PC-9 (cell line): ENCODE measurements around the gene HMGN1. TPM values are rescaled to one million over a fixed set of nuclear protein-coding genes. Genes with fewer than 3 reads are reported as not detected.
A peak's percentile ranks its signal among the peaks of the same experiment; 100 is the strongest.

Source experiments
- BruUV-seq: library from RNA; stranded (reverse); fragments of 400-500 nt; replicated peaks from 2 replicates; lab custom pipeline; 2021; lab: Mats Ljungman, UMichigan
- CTCF ChIA-PET: fragments of 300-600 bp; sonication (Branson Sonifier 250); formaldehyde crosslinking; loops from one replicate; lab custom pipeline; 2022; ENCODE audit warnings: antibody characterized with exemption; lab: Charles Lee
- POLR2A ChIA-PET: fragments of 300-600 bp; sonication (Branson Sonifier 250); formaldehyde crosslinking; loops from one replicate; lab custom pipeline; 2022; ENCODE audit warnings: antibody characterized with exemption; ENCODE audit not compliant: unreplicated experiment; lab: Charles Lee
- DNase-seq, 2 experiments: peaks; one replicate each; pipeline versions ENCODE4 v3.0.0 to v3.0.0-alpha.2; 2015 to 2022; ENCODE audit warnings: mixed read lengths in 1 of 2
- H2AFZ ChIP-seq: fragments of 200-600 bp; sonication (generic); 2 replicates; pipeline ENCODE4 v1.8.1; 2017; ENCODE audit warnings: antibody characterized with exemption
- H3F3A ChIP-seq: fragments of 200-600 bp; sonication (generic); 2 replicates; pipeline ENCODE4 v1.8.1; 2017; ENCODE audit warnings: antibody characterized with exemption, mild to moderate bottlenecking, low read depth; ENCODE audit not compliant: insufficient read depth
- H3K27ac ChIP-seq: fragments of 200-600 bp; sonication (generic); 2 replicates; pipeline ENCODE4 v1.6.1; 2016; ENCODE audit warnings: mixed run types
- H3K27me3 ChIP-seq: fragments of 200-600 bp; sonication (generic); 2 replicates; pipeline ENCODE4 v1.6.1; 2016; ENCODE audit warnings: low read depth, mixed run types; ENCODE audit not compliant: insufficient read depth
- H3K36me3 ChIP-seq: fragments of 200-600 bp; sonication (generic); 2 replicates; pipeline ENCODE4 v1.6.1; 2016; ENCODE audit warnings: low read depth, mixed run types
- H3K4me1 ChIP-seq: fragments of 200-600 bp; sonication (generic); replicated peaks from 2 replicates; pipeline ENCODE4 v1.6.1; 2016; ENCODE audit warnings: mixed run types; ENCODE audit not compliant: insufficient read depth
- H3K4me2 ChIP-seq: fragments of 200-600 bp; sonication (generic); 2 replicates; pipeline ENCODE4 v1.6.1; 2017; ENCODE audit warnings: mixed run types
- H3K4me3 ChIP-seq: fragments of 200-600 bp; sonication (generic); 2 replicates; pipeline ENCODE4 v1.6.1; 2016; ENCODE audit warnings: mixed run types
- H3K79me2 ChIP-seq: fragments of 200-600 bp; sonication (generic); 2 replicates; pipeline ENCODE4 v1.6.1; 2017; ENCODE audit warnings: low read depth, mixed run types
- H3K9me2 ChIP-seq: fragments of 200-600 bp; sonication (generic); 2 replicates; pipeline ENCODE4 v1.8.1; 2017; ENCODE audit warnings: mild to moderate bottlenecking; ENCODE audit not compliant: insufficient read depth
- H3K9me3 ChIP-seq: fragments of 200-600 bp; sonication (generic); 2 replicates; pipeline ENCODE4 v1.8.1; 2016; ENCODE audit warnings: low read depth; ENCODE audit not compliant: insufficient read depth
- H4K20me1 ChIP-seq: fragments of 200-600 bp; sonication (generic); 2 replicates; pipeline ENCODE4 v1.8.1; 2017; ENCODE audit not compliant: insufficient read depth
- EZH2 ChIP-seq: fragments of 200-600 bp; sonication (generic); IDR thresholded peaks from 2 replicates; pipeline ENCODE4 v1.8.0; 2017; ENCODE audit warnings: antibody characterized with exemption, low read depth
- intact Hi-C: fragments of 100-400 bp; cut with micrococcal nuclease; formaldehyde crosslinking; loops from one replicate; pipeline ENCODE4 v1.10.0; 2022; ENCODE audit not compliant: unreplicated experiment
- total RNA-seq: library from RNA; stranded (reverse); gene quantifications from 2 replicates; pipeline ENCODE4 v1.2.3, GENCODE V29; 2021
- TF ChIP-seq, protein P1 (sequence below): fragments of 200-600 bp; sonication (generic); conservative IDR thresholded peaks from 2 replicates; pipeline ENCODE4 v1.6.1; 2017; ENCODE audit warnings: mixed run types, antibody characterized with exemption, mild to moderate bottlenecking, moderate library complexity

Gene HMGN1
- total RNA-seq, 1 experiment from 2014 or later = 369 TPM

DNA sequence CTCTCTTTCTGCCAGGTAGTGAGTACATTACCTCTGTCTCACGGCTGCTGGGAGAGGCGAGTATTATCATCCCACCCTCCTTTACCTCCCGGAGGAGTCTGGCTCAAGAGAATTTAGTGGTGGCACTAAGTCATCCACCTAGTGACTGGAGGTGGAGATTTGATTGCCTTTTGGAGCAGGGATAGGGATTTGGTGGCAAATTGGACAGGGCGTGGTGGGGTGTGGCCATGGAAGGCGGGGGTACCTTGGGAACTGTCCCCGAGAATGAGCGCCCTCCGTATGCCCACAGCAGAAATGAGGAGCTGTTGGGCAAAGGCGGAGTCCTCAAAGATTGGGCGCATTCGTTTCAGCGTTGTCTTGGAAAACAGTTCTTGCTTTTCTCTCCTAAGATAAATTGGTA lies 32.1 kb upstream of the HMGN1 start:
- Histone ChIP-seq H3K4me3 (peak overlapping the region; percentile 82), H3K79me2 (no peaks in the 10 kb centered on the region), H3K27me3 (no peaks in the 10 kb centered on the region), H3K9me2 (no peaks in the 10 kb centered on the region), H3K27ac (no peak overlapping the region), H3K36me3 (no peaks in the 10 kb centered on the region), H3F3A (0 out of 2 replicates have a peak, but pooled peaks cover 2% of the 10 kb centered on the region), H4K20me1 (no peaks in the 10 kb centered on the region), H2AFZ (peak overlapping the region; percentile 95), H3K4me2 (peak overlapping the region; percentile 87), H3K4me1 (peaks cover 21% of the 10 kb centered on the region), H3K9me3 (no peaks in the 10 kb centered on the region)
- TSS peak; percentile 31 for BruUV-seq
- ChIA-PET POLR2A (no interaction called here), CTCF (no interaction called here)
- DNase-seq = no peak
- intact Hi-C loops = loop anchor here (10.0 kb wide), 1 partner anchor 196 kb away; the partner anchor contains the start of gene PSMG1
- TF ChIP-seq, protein P1, sequence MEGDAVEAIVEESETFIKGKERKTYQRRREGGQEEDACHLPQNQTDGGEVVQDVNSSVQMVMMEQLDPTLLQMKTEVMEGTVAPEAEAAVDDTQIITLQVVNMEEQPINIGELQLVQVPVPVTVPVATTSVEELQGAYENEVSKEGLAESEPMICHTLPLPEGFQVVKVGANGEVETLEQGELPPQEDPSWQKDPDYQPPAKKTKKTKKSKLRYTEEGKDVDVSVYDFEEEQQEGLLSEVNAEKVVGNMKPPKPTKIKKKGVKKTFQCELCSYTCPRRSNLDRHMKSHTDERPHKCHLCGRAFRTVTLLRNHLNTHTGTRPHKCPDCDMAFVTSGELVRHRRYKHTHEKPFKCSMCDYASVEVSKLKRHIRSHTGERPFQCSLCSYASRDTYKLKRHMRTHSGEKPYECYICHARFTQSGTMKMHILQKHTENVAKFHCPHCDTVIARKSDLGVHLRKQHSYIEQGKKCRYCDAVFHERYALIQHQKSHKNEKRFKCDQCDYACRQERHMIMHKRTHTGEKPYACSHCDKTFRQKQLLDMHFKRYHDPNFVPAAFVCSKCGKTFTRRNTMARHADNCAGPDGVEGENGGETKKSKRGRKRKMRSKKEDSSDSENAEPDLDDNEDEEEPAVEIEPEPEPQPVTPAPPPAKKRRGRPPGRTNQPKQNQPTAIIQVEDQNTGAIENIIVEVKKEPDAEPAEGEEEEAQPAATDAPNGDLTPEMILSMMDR = no peak
- no peak for TF ChIP-seq EZH2

DNA sequence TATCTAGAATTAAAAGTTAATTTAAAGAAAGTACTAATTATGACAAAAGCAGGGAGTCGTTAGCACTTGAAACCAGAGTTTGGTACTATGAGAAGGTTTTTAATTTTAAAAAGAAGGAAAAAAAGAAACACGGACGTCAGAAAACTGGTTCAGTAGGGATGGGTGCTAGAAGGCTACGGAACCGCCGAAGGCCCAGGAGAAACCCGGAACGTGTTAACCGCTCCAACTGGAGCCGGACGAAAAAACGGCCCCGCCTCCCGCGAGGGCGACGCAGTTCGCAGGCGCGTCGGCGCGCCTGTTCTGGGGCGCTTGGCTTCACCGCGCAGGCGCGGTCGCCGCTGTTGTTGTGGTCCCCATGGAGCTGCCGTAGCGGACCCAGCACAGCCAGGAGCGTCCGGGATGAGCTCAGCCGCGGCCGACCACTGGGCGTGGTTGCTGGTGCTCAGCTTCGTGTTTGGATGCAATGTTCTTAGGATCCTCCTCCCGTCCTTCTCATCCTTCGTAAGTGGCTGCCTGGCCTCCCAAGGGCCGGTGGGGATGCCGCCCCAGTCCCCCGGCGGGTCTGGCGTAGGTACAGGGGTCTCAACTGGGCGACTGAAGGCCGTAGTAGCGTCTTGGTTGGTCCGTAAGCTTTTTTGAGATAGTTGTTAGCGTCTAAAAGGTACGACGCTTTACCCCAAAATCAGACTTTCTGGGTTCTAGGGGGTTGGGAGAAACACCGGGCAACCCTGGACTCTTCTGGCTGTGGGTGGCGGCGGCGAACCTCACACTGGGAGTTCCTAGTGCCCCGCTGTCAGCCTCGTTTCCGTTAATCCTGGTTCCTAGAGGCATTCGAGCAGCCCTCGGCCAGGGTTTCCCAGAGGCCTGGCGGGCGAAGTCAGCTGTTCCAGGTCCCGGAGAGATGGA lies 31.4 kb upstream of the HMGN1 start:
- DNase-seq = peak; percentile 73 to 86
- H3K36me3 ChIP-seq = no peaks in the 10 kb centered on the region
- 0 out of 2 replicates have a peak, but pooled peaks cover 2% of the 10 kb centered on the region for H3F3A ChIP-seq
- ChIA-PET CTCF (no interaction called here), POLR2A (interaction anchor here (0.6 kb wide), 1 partner anchor 180 kb away, joined by 4 read pairs; no protein-coding TSS in a partner anchor)
- H3K27ac ChIP-seq = no peak overlapping the region
- no peaks in the 10 kb centered on the region for H4K20me1 ChIP-seq
- H3K27me3 ChIP-seq = no peaks in the 10 kb centered on the region
- H3K9me2 ChIP-seq = no peaks in the 10 kb centered on the region
- H3K9me3 ChIP-seq = no peaks in the 10 kb centered on the region
- TF ChIP-seq, protein P1 = no peak
- no peak for TF ChIP-seq EZH2
- H3K4me3 ChIP-seq = peak overlapping the region; percentile 82
- intact Hi-C loops = loop anchor here (1.0 to 10.0 kb wide), 2 partner anchors 31 to 195 kb away; partner anchors contain the start of genes HMGN1 and PSMG1
- peak overlapping the region; percentile 87 for H3K4me2 ChIP-seq
- H2AFZ ChIP-seq = peak overlapping the region; percentile 95
- no peaks in the 10 kb centered on the region for H3K79me2 ChIP-seq
- H3K4me1 ChIP-seq = peaks cover 21% of the 10 kb centered on the region
- no TSS peak for BruUV-seq

DNA sequence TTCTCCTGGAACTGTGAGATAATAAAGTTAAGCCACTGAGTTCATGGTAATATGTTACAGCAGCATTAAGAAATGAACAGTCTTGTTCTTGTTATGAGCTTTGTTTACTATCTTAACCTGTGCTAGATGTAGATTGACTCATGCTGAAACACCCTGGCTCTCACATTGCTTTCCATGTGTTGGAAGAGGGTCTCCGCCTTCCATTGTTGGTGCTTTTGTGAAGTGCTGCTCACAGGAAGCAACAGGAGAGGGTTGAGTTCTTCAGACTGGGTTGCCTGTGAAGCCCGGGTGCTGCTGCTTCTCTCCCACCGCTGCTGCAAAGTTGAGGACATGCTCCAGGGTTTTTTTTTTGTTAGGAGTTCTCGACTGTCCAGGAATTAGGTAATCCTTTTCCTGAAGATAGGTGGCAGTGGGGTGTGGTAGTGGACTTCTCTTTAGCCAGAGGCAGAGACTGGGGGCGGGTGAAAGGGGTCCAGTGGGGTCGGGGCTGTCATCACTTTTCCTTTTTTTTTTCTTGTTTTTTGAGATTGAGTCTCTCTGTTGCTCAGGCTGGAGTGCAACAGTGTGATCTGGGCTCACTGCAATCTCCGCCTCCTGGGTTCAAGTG lies 28.7 kb upstream of the HMGN1 start:
- Histone ChIP-seq H3K79me2 (no peaks in the 10 kb centered on the region), H3K9me2 (no peaks in the 10 kb centered on the region), H3K4me3 (no peak overlapping the region), H3F3A (0 out of 2 replicates have a peak, but pooled peaks cover 2% of the 10 kb centered on the region), H3K27me3 (no peaks in the 10 kb centered on the region), H3K4me2 (peak overlapping the region; percentile 18; the same call in 1 of the 2 replicates), H3K4me1 (peaks cover 21% of the 10 kb centered on the region), H3K27ac (no peak overlapping the region), H3K36me3 (no peaks in the 10 kb centered on the region), H3K9me3 (no peaks in the 10 kb centered on the region), H4K20me1 (no peaks in the 10 kb centered on the region), H2AFZ (no peak overlapping the region)
- ChIA-PET POLR2A (no interaction called here), CTCF (interaction anchor here (0.6 kb wide), 2 partner anchors 15 to 168 kb away, joined by 3 to 4 read pairs; no protein-coding TSS in a partner anchor)
- TF ChIP-seq EZH2 = no peak
- TF ChIP-seq, protein P1 = no peak
- BruUV-seq = no TSS peak
- intact Hi-C loops = no loop called here
- DNase-seq = peak; percentile 14 to 60
